Esophagus squamous epithelium (tissue), 4 donors: ENCODE measurements around the gene BICDL2.

Experiments used
- CTCF ChIP-seq, 6 experiments: fragments of 450-650 bp in 4 of 6; fragments of 200-600 bp in 2 of 6; sonication (generic) in 2 of 6; IDR thresholded peaks; one replicate each; pipeline ENCODE4 v1.5.1; 2016 to 2019; ENCODE audit warnings: antibody characterized with exemption in 6 of 6, mild to moderate bottlenecking in 4 of 6, moderate library complexity in 4 of 6
- POLR2A ChIP-seq, 4 donors: fragments of 450-650 bp; IDR thresholded peaks; one replicate each; pipeline ENCODE4 v1.6.1; 2017; ENCODE audit warnings: antibody characterized with exemption in 4 of 4, mild to moderate bottlenecking in 4 of 4, moderate library complexity in 3 of 4

- TF ChIP-seq POLR2A (IDR thresholded peaks at IDR 0.05) (no peak), CTCF (IDR thresholded peaks at IDR 0.05) (no peak)
These were observed 14.3 kb upstream of the BICDL2 start for GRCh38 chr16:3051009-3051408.
